ENCODE data around the gene AEN.

DNA sequence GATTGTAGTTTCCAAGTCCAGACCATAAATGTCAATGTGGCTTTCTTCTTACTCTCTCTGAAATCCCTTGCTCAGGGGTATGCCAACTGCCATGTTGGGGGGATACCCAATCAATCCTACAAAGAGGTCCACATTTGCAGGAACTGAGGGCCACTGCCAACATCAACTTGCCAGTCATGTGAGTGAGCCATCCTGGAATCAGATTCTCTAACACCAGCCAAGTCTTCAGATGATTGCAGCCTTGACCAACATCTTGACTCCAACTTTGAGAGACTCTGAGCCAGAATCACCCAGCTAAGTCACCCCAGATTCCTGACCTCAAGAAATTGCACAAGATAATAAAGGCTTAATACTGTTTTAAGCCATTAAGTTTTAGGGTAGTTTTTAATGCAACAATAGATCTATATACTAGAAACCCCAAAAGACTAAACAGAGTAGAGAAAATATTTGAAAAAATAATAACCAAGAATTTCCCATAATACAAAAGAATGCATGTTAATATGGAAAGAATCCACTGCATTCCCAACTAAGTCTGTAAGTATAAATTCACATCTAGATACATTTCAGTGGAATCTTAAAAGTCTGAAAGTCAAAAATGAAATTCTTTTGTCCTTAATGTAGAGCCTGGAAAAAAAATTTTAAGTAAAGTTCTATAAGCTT lies 40.0 kb downstream of the AEN start:
- no peak for TF ChIP-seq POLR2A (IDR thresholded peaks at IDR 0.05)
- TF ChIP-seq, protein P1, sequence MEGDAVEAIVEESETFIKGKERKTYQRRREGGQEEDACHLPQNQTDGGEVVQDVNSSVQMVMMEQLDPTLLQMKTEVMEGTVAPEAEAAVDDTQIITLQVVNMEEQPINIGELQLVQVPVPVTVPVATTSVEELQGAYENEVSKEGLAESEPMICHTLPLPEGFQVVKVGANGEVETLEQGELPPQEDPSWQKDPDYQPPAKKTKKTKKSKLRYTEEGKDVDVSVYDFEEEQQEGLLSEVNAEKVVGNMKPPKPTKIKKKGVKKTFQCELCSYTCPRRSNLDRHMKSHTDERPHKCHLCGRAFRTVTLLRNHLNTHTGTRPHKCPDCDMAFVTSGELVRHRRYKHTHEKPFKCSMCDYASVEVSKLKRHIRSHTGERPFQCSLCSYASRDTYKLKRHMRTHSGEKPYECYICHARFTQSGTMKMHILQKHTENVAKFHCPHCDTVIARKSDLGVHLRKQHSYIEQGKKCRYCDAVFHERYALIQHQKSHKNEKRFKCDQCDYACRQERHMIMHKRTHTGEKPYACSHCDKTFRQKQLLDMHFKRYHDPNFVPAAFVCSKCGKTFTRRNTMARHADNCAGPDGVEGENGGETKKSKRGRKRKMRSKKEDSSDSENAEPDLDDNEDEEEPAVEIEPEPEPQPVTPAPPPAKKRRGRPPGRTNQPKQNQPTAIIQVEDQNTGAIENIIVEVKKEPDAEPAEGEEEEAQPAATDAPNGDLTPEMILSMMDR (IDR thresholded peaks at IDR 0.05 in 8 of 11, conservative IDR thresholded peaks at IDR 0.05 in 3 of 11): no peak
- TF ChIP-seq POLR2AphosphoS5 (IDR thresholded peaks at IDR 0.05): no peak

Data from spleen (tissue), 7 donors.